ENCODE data around the gene CYP3A7. TPM values are rescaled to one million over a fixed set of nuclear protein-coding genes. Genes with fewer than 3 reads are reported as not detected.
"Not testable (repeated sequence)": the region's sequence is repeated elsewhere in the genome, so short reads cannot be mapped to it uniquely, and the experiment has no call there.

Gene CYP3A7
- total RNA-seq, 1 donor from 2014 or later: not detected

- no peaks in the 10 kb centered on the region for H3K27me3 ChIP-seq
- no peak overlapping the region for H3K27ac ChIP-seq
- no peaks in the 10 kb centered on the region for H3K4me1 ChIP-seq
- no peak overlapping the region for H3K4me3 ChIP-seq
- no peak for TF ChIP-seq CTCF (IDR thresholded peaks at IDR 0.05)
- intact Hi-C loops (cut with DNase I): no loop called here
- no peaks in the 10 kb centered on the region for H3K9me3 ChIP-seq
- DNase-seq (ENCODE audit: low spot score in 2 of 2): no peak
- H3K36me3 ChIP-seq: no peaks in the 10 kb centered on the region
Observed at GRCh38 chr7:99729486-99730237, 5.3 kb downstream of the CYP3A7 start.

DNA sequence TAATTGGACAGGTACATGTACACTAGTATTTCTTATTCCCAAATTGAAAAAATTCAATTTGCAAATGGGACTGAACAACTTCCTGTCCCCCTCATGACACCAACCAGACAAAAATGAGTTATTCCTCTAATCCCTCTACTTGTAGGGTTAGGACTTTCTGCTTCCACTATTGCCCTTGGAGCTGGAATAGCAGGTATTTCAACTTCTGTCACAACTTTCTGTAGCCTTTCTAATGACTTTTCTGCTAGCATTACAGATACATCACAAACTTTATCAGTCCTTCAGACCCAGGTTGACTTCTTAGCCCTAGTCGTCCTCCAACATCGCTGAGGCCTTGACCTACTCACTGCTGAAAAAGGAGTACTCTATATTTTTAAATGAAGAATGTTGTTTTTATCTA is 6.4 kb downstream of the CYP3A7 start:
- H3K9me3 ChIP-seq: no peaks in the 10 kb centered on the region
- H3K4me1 ChIP-seq: no peaks in the 10 kb centered on the region
- H3K36me3 ChIP-seq: no peaks in the 10 kb centered on the region
- no peak overlapping the region for H3K4me3 ChIP-seq
- H3K27me3 ChIP-seq: no peaks in the 10 kb centered on the region
- H3K27ac ChIP-seq: no peak overlapping the region
- DNase-seq (ENCODE audit: low spot score in 2 of 2): no peak
- no peak for TF ChIP-seq CTCF (IDR thresholded peaks at IDR 0.05)
- intact Hi-C loops (cut with DNase I): no loop called here

DNA sequence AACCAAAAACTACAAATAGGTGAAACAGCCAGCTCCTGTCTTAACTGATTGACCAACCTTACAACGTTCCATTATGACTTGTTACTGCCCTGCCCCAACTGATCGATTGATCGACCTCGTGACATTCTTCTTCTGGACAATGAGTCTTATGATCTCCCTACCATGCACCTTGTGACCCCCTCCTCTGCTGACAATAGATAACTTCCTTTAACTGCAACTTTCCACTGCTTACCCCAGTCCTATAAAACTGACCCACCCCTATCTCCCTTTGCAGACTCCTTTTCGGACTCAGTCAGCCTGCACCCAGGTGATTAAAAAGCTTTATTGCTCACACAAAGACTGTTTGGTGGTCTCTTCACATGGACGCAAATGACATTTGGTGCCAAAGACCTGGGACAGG is 11.8 kb downstream of the CYP3A7 start:
- DNase-seq (ENCODE audit: low spot score in 2 of 2); H3K27me3 ChIP-seq; H3K4me3 ChIP-seq; intact Hi-C loops (cut with DNase I); H3K36me3 ChIP-seq; H3K27ac ChIP-seq; H3K4me1 ChIP-seq; H3K9me3 ChIP-seq: not testable (repeated sequence)

GRCh38 chr7:99720800-99721595 is 14.0 kb downstream of the CYP3A7 start:
- H3K9me3 ChIP-seq: no peaks in the 10 kb centered on the region
- intact Hi-C loops (cut with DNase I): no loop called here
- H3K4me1 ChIP-seq: no peaks in the 10 kb centered on the region
- no peak overlapping the region for H3K4me3 ChIP-seq
- no peak for DNase-seq (ENCODE audit: low spot score in 2 of 2)
- H3K27me3 ChIP-seq: no peaks in the 10 kb centered on the region
- H3K36me3 ChIP-seq: no peaks in the 10 kb centered on the region
- no peak for TF ChIP-seq CTCF (IDR thresholded peaks at IDR 0.05)
- H3K27ac ChIP-seq: no peak overlapping the region

- no peaks in the 10 kb centered on the region for H3K9me3 ChIP-seq
- DNase-seq (ENCODE audit: low spot score in 2 of 2): no peak
- H3K4me3 ChIP-seq: no peak overlapping the region
- H3K27me3 ChIP-seq: no peaks in the 10 kb centered on the region
- intact Hi-C loops (cut with DNase I): no loop called here
- H3K27ac ChIP-seq: no peak overlapping the region
- no peak for TF ChIP-seq CTCF (IDR thresholded peaks at IDR 0.05)
- no peaks in the 10 kb centered on the region for H3K36me3 ChIP-seq
- no peaks in the 10 kb centered on the region for H3K4me1 ChIP-seq
Observed at GRCh38 chr7:99719996-99720769, 14.8 kb downstream of the CYP3A7 start.
